ENCODE results near the gene MYL6B. TPM values are rescaled to one million over a fixed set of nuclear protein-coding genes. Genes with fewer than 3 reads are reported as not detected.

MYL6B gene
- total and polyA plus RNA-seq, 2 experiments from 2014 or later: 80.6 to 83.9 TPM

- Histone ChIP-seq H3K9me2 (replicated peaks; ENCODE audit: insufficient read depth) (no peaks in the 10 kb centered on the region), H3K9me3 (ENCODE audit: low read depth) (no peaks in the 10 kb centered on the region), H4K20me1 (ENCODE audit: insufficient read depth, poor library complexity, severe bottlenecking) (no peaks in the 10 kb centered on the region), H3K4me2 (no peak overlapping the region), H3K79me2 (peaks cover 10% of the 10 kb centered on the region), H3K27ac (no peak overlapping the region), H3K27me3 (no peaks in the 10 kb centered on the region), H3K36me3 (replicated peaks; ENCODE audit: insufficient read depth, low read depth) (no peaks in the 10 kb centered on the region), H3K4me3 (no peak overlapping the region), H3K4me1 (ENCODE audit: insufficient read depth) (peaks cover 19% of the 10 kb centered on the region), H2AFZ (no peak overlapping the region)
- DNase-seq (ENCODE audit: low spot score): no peak
- no peak for TF ChIP-seq EZH2phosphoT487 (IDR thresholded peaks at IDR 0.05; ENCODE audit: low read depth, severe bottlenecking, unreplicated experiment)
- TF ChIP-seq CTCF (IDR thresholded peaks at IDR 0.05; ENCODE audit: poor library complexity): no peak
- TF ChIP-seq EZH2 (IDR thresholded peaks at IDR 0.05; ENCODE audit: borderline replicate concordance): no peak
- WGBS (ENCODE audit: low lambda C conversion rate, missing lambda C conversion rate): 76% methylated on average over 4 of the region's 4 CpGs
Measured at GRCh38 chr12:56124133-56124532, 28.3 kb upstream of the MYL6B start.

GRCh38 chr12:56126732-56127239 lies 25.6 kb upstream of the MYL6B start:
- Histone ChIP-seq H3K27me3 (no peaks in the 10 kb centered on the region), H2AFZ (no peak overlapping the region), H3K4me3 (no peak overlapping the region), H3K9me2 (replicated peaks; ENCODE audit: insufficient read depth) (no peaks in the 10 kb centered on the region), H4K20me1 (ENCODE audit: insufficient read depth, poor library complexity, severe bottlenecking) (peaks cover 4% of the 10 kb centered on the region), H3K36me3 (replicated peaks; ENCODE audit: insufficient read depth, low read depth) (no peaks in the 10 kb centered on the region), H3K4me2 (peak overlapping the region; percentile 73), H3K9me3 (ENCODE audit: low read depth) (no peaks in the 10 kb centered on the region), H3K27ac (peak overlapping the region; percentile 78), H3K79me2 (peaks cover 19% of the 10 kb centered on the region), H3K4me1 (ENCODE audit: insufficient read depth) (peaks cover 11% of the 10 kb centered on the region)
- TF ChIP-seq CTCF (IDR thresholded peaks at IDR 0.05; ENCODE audit: poor library complexity): no peak
- no peak for TF ChIP-seq EZH2phosphoT487 (IDR thresholded peaks at IDR 0.05; ENCODE audit: low read depth, severe bottlenecking, unreplicated experiment)
- TF ChIP-seq EZH2 (IDR thresholded peaks at IDR 0.05; ENCODE audit: borderline replicate concordance): no peak
- DNase-seq (ENCODE audit: low spot score): no peak
- 70% methylated on average over 3 of the region's 3 CpGs for WGBS (ENCODE audit: low lambda C conversion rate, missing lambda C conversion rate)

GRCh38 chr12:56127485-56127887 lies 24.9 kb upstream of the MYL6B start:
- H2AFZ ChIP-seq: peak overlapping the region; percentile 5
- no peak for DNase-seq (ENCODE audit: low spot score)
- TF ChIP-seq EZH2 (IDR thresholded peaks at IDR 0.05; ENCODE audit: borderline replicate concordance): no peak
- TF ChIP-seq EZH2phosphoT487 (IDR thresholded peaks at IDR 0.05; ENCODE audit: low read depth, severe bottlenecking, unreplicated experiment): no peak
- TF ChIP-seq CTCF (IDR thresholded peaks at IDR 0.05; ENCODE audit: poor library complexity): no peak
- peaks cover 4% of the 10 kb centered on the region for H4K20me1 ChIP-seq (ENCODE audit: insufficient read depth, poor library complexity, severe bottlenecking)
- peaks cover 11% of the 10 kb centered on the region for H3K4me1 ChIP-seq (ENCODE audit: insufficient read depth)
- H3K36me3 ChIP-seq (replicated peaks; ENCODE audit: insufficient read depth, low read depth): no peaks in the 10 kb centered on the region
- no peaks in the 10 kb centered on the region for H3K9me2 ChIP-seq (replicated peaks; ENCODE audit: insufficient read depth)
- H3K27ac ChIP-seq: peak overlapping the region; percentile 78
- H3K4me3 ChIP-seq: peak overlapping the region; percentile 15
- peak overlapping the region; percentile 73 for H3K4me2 ChIP-seq
- no peaks in the 10 kb centered on the region for H3K27me3 ChIP-seq
- H3K79me2 ChIP-seq: peaks cover 19% of the 10 kb centered on the region
- WGBS (ENCODE audit: low lambda C conversion rate, missing lambda C conversion rate): 2% methylated on average over 8 of the region's 8 CpGs
- no peaks in the 10 kb centered on the region for H3K9me3 ChIP-seq (ENCODE audit: low read depth)
